ENCODE data around the gene PASK.

- TF ChIP-seq EZH2phosphoT487 (IDR thresholded peaks at IDR 0.05; ENCODE audit: insufficient read depth, low read depth) (no peak), EZH2 (IDR thresholded peaks at IDR 0.05; ENCODE audit: insufficient read depth, poor library complexity, severe bottlenecking) (no peak)
These were observed 20.0 kb downstream of the PASK start for GRCh38 chr2:241129086-241129871.
